Activated CD8-positive, alpha-beta memory T cell treated with anti-CD3 and anti-CD28 coated beads for 24 hours (primary cell): ENCODE results near the gene KIAA1755.

Source experiments
- DNase-seq: peaks from one replicate; pipeline ENCODE4 v3.0.0-alpha.2; 2020

Gene KIAA1755

DNA sequence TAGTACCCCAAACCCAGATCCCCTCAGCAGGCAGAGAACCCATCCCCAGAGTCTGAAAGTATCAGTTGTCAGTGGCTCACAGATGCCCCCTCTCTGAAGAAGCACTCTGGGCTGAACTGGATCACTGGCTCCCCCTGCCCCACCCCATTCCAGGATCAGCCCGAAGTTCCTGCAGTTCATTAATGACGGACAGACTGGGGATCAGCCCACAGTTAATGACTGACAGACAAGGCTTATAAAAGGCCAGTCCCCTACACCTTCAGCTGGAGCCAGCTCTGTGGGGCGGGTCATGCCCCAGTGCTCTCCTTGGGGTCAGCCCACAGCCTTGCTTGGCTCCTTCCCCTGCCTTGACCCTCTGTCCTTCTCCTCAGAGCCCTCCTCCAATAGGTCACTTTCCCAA lies 21.7 kb downstream of the KIAA1755 start:
- no peak for DNase-seq

DNA sequence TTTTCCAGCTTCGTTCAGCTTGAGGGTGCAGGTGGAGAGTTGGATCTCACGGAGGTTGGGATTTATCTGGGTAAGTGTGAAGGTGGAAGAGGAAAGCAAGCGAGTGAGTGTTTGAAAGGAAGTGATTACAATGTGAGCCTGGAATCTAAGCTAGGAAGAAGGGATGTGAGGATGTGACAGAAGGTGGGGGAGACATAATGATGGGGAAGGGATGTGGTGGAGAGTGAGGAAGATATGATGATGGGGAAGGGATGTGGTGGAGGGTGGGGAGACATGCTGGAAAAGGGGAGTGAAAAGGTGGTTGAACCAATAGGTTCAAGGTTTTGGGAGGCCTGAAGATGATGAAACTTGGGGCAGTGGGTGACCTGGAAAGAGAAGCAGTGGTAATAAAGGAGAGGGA lies 23.2 kb downstream of the KIAA1755 start:
- no peak for DNase-seq

DNA sequence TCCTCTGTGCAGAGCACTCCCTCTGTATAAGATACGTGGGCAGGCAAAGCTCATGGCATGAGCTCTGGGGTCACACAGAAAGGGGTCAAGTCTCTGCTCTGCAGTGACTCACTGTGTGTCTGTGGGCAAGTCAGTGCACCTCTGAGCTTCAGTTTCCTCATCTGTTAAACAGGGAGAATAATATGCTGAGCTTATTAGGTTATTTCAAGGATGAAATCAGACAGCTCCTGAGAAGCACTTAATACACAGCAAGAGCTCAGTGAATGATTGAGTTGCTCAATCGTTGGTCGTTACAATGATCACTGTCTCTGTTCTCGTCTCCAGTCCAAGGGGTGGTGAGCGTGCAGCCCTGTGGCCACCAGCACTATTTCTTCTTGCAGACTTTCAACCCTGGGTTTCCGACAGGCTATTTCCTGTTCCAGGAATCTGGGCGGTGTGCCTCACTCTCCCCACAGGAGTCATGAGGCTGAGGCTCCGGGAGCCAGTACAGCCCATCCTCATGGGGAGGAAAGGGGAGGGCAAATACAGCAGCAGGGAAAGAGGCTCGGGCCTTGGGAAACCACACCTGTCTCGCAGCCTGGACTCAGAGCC lies 28.9 kb downstream of the KIAA1755 start:
- DNase-seq = no peak

DNA sequence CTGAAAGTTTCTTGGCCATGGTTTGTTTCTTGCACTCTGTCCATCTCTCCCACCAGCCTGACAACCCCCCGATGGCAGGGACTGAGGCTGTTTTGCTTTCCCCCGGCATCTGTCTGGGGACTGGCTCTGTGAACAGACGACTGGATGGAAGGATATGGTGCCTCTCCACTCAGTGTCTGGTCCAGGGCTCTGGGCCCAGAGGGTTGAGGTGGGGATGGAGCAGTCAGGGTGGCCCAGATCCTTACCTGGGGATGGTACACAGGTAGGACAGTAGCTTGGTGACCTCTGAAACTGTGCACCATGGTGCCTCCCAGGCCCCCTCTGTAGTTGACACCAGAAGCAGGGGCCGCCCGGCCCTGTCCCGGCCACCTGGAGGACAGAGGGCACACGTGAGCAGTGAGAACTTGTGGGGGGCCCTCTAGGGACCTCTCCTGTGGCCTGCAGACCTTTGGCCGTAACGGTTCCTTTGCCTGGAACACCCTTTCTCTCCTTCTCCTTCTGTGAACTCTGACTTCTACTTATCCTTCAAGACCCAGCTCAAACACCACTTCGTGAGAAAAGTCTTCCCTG lies 29.5 kb downstream of the KIAA1755 start:
- no peak for DNase-seq

DNA sequence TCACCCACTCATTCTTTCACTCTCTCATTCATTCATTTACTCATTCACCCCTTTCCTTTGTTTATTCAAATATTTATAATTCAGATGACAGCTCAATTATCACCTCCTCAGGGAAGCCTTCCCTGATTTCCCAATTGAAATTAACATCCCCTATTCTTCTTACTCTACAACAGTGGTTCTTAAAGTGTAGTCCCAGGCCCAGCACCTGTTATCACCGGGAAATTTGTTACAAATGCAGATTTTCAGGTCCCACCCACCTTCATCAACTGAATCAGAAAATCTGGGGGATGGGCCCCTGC lies 30.3 kb downstream of the KIAA1755 start:
- no peak for DNase-seq

DNA sequence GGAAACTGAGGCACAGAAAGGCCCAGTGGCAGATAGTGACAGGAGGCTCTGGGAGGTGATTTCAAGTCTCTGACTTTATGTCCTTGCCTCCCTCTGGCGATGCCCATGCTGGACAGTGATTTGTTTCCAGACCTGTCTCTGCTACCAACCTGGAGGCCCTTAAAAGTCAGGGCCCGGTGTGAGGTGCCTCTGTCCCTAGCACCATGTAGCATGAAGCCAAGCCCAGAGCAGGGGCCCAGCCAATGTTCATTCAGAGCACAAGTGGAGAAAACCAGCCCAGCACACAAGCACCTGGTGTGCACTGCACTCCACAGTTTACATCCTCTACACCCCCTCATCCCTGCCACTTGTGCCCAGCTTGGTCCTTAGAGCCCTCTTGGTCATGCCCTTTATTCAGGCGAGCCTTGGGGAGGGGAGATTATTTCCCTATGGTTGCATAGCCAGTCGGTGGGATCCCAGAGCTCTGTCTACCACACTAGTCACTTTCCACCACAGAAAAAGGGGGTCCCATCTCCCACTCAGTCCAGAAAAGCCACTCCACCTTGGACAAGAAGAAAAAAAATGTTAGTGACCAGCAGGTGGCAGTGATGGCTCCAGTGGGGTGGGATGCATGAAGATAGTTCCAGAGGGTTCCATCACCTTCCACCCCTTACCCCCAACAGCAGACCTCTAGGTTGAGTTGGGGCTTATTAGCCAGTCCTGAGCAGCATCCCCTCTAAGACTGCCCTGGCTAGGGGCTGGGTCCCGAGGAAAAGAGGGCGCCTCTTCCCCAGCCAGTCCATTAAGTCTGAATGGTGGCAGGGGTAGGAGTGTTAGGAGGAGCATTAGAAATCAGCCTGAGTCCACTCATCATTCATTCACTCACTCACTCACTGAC lies 30.9 kb downstream of the KIAA1755 start:
- no peak for DNase-seq

DNA sequence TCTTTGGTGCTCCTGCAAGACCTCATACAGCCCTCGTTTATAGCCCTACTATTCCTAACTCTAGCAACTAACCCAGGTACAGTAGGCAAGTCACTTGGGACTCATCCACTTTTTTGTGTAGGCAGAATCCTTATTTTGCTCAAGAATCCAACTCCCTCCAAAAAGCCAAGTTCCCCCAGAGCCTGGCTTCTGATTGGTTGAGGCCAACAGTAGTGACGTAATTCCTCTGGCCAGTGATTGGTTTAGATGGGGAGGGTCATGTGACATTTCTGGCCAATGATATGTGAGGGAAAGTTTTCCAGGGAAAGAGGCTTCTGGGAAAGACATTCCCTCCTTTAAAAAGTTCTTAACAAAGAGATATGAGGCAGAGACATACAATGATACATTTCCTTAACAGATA lies 32.1 kb downstream of the KIAA1755 start:
- no peak for DNase-seq

DNA sequence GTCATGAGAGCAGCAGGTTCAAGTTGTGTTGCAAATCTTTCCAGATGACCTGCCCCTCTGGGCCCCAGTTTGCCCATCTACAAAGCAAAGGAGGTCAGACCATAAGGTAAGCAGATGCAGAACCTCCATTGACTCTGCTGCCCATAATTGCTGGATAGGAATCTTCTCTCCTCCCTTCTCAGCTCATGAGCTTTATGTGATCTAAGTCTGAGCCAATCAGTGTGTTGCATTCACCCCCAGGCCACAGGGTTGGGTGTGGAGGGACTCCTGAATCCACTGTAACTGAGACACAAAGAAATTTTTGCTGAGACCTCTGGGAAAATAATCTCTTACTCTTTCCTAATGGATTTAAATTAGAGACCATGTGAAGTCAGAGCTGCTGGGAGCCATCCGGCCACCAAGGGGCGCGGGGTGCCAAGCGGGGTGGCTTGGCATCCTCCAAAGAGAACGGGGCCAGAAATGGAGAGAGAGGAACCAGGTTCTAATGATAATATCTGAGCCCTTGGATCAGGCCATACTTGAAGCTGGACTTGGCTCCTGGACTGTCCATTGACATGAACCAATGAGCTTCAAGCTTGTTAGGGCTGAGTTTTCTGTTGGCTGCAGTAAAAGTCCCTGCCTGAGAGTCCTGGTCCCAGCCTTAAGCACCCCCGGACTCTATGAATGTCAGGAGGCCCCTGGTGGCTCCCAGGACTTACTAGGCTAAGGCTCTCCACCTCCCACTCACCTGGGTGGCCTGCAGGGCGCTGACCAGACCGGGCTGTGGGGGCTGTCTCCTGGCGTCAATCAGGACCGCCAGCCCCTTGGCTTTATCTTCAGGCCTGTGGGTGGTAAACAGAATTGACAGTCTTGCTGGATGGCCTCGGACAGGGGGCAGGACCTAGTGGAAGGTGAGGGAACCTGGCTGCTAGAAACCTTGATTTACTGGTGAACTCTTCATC lies 32.8 kb downstream of the KIAA1755 start:
- DNase-seq = no peak

DNA sequence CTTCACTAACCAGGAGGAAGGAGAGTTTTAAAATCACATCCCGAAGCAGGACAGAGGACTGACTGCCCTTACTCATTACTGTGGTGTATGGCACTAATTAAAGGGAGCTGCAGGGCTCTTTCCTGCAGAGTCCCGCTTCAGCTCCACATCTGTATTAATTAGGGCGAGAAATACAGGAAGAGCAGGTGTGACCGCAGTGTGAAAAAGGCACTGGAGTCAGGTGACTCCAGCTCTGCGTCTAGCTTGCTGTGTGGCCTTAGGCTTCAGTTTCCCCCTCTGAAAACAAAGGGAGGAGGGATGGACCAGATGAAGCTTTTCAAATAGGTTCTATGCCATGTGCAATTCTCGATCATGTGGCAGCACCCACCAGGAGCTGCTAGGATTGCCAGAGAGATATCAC lies 34.0 kb downstream of the KIAA1755 start:
- no peak for DNase-seq

DNA sequence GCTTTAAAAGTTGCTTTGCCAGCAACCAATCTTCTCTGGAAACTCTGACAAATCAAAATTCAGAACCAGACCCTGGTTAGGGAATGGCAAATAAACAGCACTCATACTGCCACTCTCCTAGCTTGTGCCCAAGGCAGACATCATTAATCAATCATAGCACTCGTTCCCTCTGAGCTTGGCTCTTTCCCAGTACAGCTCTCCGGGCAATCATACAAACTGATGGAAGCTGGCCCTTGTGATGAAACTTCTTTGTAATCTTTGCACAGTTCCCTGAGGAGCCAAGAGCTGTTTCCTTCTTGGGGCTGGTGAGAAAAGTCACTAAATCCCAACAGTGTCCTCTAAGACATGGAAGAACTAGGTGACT lies 34.7 kb downstream of the KIAA1755 start:
- DNase-seq = no peak

DNA sequence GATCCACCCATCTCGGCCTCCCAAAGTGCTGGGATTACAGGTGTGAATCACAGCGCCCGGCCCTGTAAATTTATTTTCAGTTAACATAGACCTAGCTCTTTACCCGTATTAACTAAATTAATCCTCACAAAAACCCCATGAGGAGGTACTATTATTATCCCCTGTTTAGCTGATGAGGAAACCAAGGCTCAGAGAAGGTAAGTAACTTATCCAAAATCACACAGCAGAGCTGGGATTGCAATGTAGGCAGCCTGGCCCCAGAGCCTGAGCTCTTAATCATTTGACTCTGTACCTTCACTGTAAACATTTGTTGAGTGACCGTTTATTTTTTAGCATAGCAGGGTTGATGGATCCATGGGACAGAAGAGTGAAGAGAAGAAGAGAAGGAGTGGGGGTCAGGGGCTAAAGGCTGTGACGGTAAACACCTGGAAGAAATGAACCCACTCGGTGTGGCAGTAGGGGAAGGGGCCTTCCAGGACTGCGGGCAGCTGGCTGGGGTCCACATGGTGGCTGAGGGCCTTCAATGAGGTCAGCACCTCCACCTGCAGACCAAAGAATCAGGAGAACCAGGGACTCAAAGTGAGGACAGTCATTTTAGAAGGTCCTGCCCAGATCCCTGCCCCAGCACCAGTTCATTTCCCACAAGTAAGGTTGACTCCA lies 35.2 kb downstream of the KIAA1755 start:
- no peak for DNase-seq

DNA sequence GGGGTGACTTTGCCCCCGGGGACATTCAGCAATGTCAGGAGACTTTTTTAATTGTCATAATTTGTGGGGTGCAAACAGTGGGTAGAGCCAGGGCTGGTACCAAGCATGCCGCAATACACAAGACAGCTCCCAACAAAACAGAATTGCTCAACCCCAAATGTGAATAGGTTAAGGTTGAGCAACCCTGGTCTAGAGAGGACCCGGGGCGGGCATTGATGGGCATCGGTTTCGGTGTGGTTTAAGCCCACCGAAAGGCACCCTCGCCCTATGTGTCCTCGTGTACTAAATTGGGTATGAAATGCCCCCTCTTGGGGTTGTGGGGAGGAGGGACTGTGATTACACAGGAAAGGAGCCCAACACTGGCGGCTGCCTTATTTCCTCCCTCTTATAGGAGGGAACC lies 36.0 kb downstream of the KIAA1755 start:
- no peak for DNase-seq

DNA sequence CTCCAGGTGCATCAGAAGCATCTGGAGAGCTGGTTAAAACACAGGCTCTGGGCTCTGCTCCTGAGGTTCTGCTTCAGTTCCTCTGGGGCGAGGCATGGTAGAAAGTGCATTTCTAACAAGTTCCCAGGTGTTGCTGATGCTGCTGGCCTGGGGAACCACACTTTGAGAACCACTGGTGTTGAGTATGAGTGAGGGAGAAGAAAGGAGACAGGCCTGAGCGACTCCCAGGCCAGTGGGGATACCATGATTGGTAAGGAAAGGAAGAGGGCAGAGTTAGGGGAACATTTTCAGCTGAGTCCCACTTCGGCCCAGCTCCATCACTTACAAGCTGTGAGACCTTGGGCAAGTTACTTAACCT lies 36.8 kb downstream of the KIAA1755 start:
- no peak for DNase-seq

DNA sequence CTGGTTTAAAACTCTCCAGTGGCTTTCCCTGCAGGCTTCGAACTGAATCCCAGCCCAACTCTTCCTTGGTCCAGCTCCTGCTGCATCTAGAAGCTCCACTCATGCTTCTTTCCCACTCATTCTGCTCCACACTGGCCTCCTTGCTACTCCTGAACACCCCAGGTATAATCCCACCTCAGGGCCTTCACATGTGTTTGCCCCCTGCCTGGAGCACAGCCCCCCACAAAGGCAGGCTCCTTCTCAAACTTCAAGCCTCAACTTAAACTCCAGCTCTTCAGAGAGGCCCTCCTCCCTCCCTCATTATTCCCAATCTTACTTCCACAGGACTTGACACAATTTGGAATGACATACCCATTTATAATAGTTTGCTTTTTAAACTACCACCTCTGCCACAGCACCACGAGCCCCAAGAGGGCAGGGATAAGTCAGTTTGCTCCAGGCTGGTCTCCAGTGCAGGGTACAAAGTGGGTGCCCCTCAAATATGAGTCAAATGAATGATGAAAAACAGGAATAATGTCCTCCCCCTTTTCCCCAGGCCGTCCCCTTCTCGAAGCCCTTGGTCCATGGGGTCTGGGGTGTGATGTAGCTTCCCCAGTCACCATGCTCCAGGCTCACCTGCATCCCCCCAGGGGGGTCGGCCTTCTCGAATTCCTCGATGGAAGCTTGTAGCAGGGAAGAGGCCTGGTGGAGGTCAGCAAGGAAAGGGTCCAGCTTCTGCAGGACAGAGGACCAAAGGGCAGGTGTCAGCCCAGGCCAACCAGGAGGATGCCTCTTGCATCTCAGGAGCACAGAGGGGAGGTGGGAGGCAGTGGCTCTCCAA lies 37.4 kb downstream of the KIAA1755 start:
- DNase-seq = no peak

DNA sequence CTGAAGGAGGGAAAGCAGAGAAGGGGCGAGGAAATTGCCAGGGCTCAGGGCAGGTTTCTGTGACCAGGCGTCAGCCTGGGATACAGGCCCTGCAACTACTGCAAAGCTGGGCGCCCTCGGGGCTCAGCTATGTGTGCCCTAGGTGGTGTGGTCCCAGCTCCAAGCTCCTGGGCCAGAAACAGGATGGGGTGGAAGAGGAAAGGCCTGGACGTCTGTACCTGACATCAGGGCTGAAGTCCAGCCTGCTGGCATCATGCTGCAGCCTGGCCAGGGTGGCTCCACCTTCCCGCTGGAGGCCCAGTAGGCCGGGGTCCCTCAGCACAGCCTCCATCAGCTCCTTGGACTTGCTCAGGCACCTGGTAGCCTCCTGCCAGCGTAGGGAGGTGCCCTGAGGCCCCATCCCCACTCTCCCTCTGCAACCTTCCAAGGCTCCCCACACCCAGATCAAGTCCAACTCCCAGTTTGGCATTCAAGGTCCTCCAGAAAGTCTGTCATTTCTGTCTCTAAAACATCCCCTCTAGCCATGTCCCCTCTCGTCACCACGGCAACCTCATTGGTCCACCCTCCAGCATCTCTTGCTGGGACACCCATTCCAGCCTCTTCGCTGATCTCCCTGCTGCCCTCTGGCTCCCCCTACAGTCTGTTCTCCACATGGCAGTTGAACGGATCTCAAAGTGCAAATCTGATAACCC lies 38.2 kb downstream of the KIAA1755 start:
- peak; percentile 81 for DNase-seq

DNA sequence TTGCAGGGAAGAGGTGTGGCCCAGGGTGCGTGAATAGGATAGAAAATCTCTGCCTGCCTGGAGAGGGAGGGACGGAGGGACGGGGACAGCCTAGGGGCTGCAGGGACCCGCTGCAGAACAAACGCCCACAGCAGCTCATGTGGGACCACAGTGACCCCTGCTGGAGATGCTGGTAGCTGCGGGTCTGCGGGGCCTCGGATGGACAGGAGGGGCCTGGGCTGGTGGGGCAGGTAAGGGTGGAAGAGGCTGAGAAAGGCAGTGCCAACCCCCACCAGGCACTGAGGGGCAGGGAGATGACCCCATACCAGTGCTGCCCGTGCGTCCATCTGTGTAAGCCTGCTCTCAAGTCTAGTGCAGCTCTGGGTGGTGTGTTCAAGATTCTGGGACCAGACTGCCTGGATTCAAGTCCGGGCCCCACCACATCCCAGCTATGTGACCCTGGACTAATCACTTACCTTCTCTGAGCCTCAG lies 39.4 kb downstream of the KIAA1755 start:
- peak; percentile 91 for DNase-seq

DNA sequence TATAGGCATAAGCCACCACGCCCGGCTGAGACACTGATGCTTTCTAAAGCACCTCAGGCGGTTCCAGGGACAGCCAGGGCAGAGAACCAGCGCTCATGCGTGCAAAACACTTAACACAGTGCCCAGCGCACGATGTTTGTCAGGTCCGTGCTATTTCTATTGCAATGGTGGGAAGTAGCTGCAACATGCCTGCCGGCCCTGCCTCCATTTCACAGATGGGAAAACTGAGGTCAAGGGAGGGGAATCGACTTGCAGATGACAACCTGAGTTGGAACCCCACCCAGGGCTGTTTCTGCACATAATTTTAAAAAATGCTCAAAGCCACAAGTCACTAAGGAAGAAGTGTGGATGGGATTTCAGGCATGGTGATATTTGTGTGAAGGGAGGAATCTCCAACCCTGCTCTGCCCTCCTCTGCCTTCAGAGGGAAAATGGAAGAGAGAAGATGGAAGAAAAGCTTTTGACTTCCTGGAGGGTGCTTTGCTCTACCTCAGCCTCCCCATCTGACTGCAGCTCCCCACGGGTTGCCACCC lies 39.9 kb downstream of the KIAA1755 start:
- no peak for DNase-seq

DNA sequence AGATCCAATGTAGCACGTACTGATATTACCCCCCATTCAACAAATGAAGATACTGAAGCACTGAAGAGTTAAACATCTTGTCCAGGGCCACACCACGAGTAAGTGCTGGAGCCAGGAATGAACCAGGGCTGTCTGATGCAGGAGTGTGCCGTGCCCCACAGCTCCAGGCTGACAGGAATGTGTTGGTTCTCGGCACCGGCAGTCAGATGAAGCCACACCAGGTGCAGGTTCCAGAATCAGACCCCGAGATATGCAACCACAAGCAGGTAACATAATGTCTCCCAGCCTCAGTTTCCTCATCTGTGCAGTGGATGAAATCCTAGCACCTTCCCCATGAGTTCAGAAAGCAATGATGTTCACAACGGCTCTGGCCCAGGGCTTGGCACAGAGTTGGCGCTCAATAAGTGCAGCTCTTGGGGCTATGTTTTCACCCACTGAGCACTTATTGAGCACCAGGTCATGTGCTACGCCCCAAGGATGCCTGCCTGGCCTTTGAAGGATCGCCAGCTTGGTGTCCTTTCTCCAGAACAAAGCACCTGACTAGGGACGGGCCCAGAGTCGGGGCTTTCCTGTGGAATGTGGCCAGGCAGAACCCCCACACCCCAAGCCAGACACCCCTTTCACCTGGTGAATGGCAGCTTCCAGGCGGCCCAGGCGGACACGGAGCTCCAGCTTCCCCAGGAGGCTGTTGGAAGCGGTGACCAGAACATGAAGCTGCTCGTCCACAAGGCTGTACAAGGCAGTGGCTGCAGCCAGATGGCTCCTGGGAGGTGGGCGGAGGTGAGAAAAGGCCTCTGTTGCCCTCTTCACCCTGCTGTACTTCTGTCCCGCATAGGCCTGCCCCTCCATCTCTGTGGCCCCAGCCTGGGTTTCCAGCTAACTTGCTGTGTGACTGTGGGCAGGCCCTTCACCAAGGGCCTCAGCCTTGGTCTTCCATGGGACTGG lies 41.3 kb downstream of the KIAA1755 start:
- no peak for DNase-seq

DNA sequence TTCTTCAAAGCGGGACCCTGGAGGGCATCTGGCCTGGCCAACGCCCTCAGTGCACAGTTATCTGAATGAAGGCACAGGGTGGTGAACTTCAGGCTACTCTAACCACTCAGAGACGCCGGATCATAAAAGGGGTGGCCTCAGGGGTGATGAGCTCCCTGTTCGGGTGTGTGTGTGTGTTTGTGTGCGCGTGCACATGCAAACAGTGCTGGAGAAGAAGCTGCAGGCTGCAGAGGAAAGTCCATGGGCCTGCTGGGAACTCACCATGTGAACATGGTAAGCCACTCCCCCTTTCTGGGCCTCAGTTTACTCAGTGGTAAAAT lies 42.0 kb downstream of the KIAA1755 start:
- DNase-seq = no peak
